Neuron (in vitro differentiated cells): Measurements from ENCODE around the gene MKLN1.

Experiments
- H2AFZ ChIP-seq: one replicate; pipeline ENCODE4 v1.6.1; 2013; ENCODE audit warnings: low read depth, mild to moderate bottlenecking, inconsistent platforms, low read length, moderate library complexity
- H3K27me3 ChIP-seq: one replicate; pipeline ENCODE4 v1.6.1; 2013; ENCODE audit warnings: low read length; ENCODE audit not compliant: insufficient read depth
- H3K36me3 ChIP-seq: one replicate; pipeline ENCODE4 v1.6.1; 2013; ENCODE audit warnings: low read length; ENCODE audit not compliant: insufficient read depth
- H3K4me1 ChIP-seq: one replicate; pipeline ENCODE4 v1.6.1; 2013; ENCODE audit warnings: low read length; ENCODE audit not compliant: insufficient read depth
- H3K4me3 ChIP-seq: 2 replicates; pipeline ENCODE4 v1.5.1; 2013; ENCODE audit warnings: mild to moderate bottlenecking, low read length, moderate library complexity
- H3K9me3 ChIP-seq: one replicate; pipeline ENCODE4 v1.6.1; 2013; ENCODE audit warnings: low read length

MKLN1 gene

GRCh38 chr7:131342864-131343442 lies 15.3 kb downstream of the MKLN1 start:
- Histone ChIP-seq H3K36me3 (peaks cover 6% of the 10 kb centered on the region), H3K4me1 (peaks cover 8% of the 10 kb centered on the region), H3K9me3 (peaks cover 8% of the 10 kb centered on the region), H3K27me3 (no peaks in the 10 kb centered on the region), H3K4me3 (no peak overlapping the region), H2AFZ (no peak overlapping the region)

- Histone ChIP-seq H3K9me3 (no peaks in the 10 kb centered on the region), H3K4me3 (no peak overlapping the region), H3K36me3 (peaks cover 3% of the 10 kb centered on the region), H3K27me3 (no peaks in the 10 kb centered on the region), H2AFZ (no peak overlapping the region), H3K4me1 (peaks cover 8% of the 10 kb centered on the region)
Observed at GRCh38 chr7:131346885-131347592, 19.4 kb downstream of the MKLN1 start.

- Histone ChIP-seq H3K9me3 (peaks cover 3% of the 10 kb centered on the region), H3K27me3 (no peaks in the 10 kb centered on the region), H3K36me3 (no peaks in the 10 kb centered on the region), H2AFZ (no peak overlapping the region), H3K4me3 (no peak overlapping the region), H3K4me1 (peaks cover 18% of the 10 kb centered on the region)
Observed at GRCh38 chr7:131352032-131352431, 24.4 kb downstream of the MKLN1 start.

- H3K4me1 ChIP-seq: peaks cover 11% of the 10 kb centered on the region
- H2AFZ ChIP-seq: no peak overlapping the region
- H3K27me3 ChIP-seq: no peaks in the 10 kb centered on the region
- no peaks in the 10 kb centered on the region for H3K36me3 ChIP-seq
- H3K9me3 ChIP-seq: peaks cover 4% of the 10 kb centered on the region
- no peak overlapping the region for H3K4me3 ChIP-seq
Observed at GRCh38 chr7:131354390-131354789, 26.7 kb downstream of the MKLN1 start.

- no peaks in the 10 kb centered on the region for H3K36me3 ChIP-seq
- peaks cover 11% of the 10 kb centered on the region for H3K4me1 ChIP-seq
- H3K27me3 ChIP-seq: no peaks in the 10 kb centered on the region
- no peak overlapping the region for H2AFZ ChIP-seq
- peaks cover 4% of the 10 kb centered on the region for H3K9me3 ChIP-seq
- no peak overlapping the region for H3K4me3 ChIP-seq
Observed at GRCh38 chr7:131355917-131356777, 28.5 kb downstream of the MKLN1 start.

GRCh38 chr7:131357282-131357880 lies 29.7 kb downstream of the MKLN1 start:
- Histone ChIP-seq H3K4me3 (no peak overlapping the region), H2AFZ (no peak overlapping the region), H3K27me3 (no peaks in the 10 kb centered on the region), H3K36me3 (no peaks in the 10 kb centered on the region), H3K9me3 (peaks cover 6% of the 10 kb centered on the region), H3K4me1 (peaks cover 7% of the 10 kb centered on the region)

GRCh38 chr7:131358636-131359035 lies 31.0 kb downstream of the MKLN1 start:
- H3K4me3 ChIP-seq: no peak overlapping the region

GRCh38 chr7:131359136-131359776 lies 31.6 kb downstream of the MKLN1 start:
- H3K4me3 ChIP-seq: no peak overlapping the region
- H2AFZ ChIP-seq: no peak overlapping the region
- no peaks in the 10 kb centered on the region for H3K27me3 ChIP-seq
- peaks cover 6% of the 10 kb centered on the region for H3K9me3 ChIP-seq
- no peaks in the 10 kb centered on the region for H3K4me1 ChIP-seq
- no peaks in the 10 kb centered on the region for H3K36me3 ChIP-seq

More at GRCh38 chr7:131358636-131359035, 31.0 kb downstream of the MKLN1 start:
- Histone ChIP-seq H3K9me3 (peaks cover 6% of the 10 kb centered on the region), H3K4me1 (no peaks in the 10 kb centered on the region), H3K27me3 (no peaks in the 10 kb centered on the region), H3K36me3 (no peaks in the 10 kb centered on the region), H2AFZ (no peak overlapping the region)

- H3K36me3 ChIP-seq: no peaks in the 10 kb centered on the region
- H3K9me3 ChIP-seq: peaks cover 7% of the 10 kb centered on the region
- no peaks in the 10 kb centered on the region for H3K4me1 ChIP-seq
- no peaks in the 10 kb centered on the region for H3K27me3 ChIP-seq
- H3K4me3 ChIP-seq: no peak overlapping the region
- H2AFZ ChIP-seq: no peak overlapping the region
Observed at GRCh38 chr7:131363719-131364118, 36.0 kb downstream of the MKLN1 start.

- Histone ChIP-seq H3K27me3 (no peaks in the 10 kb centered on the region), H3K4me3 (no peak overlapping the region), H2AFZ (no peak overlapping the region), H3K9me3 (peaks cover 7% of the 10 kb centered on the region), H3K4me1 (no peaks in the 10 kb centered on the region), H3K36me3 (no peaks in the 10 kb centered on the region)
Observed at GRCh38 chr7:131364767-131365344, 37.2 kb downstream of the MKLN1 start.

- peaks cover 8% of the 10 kb centered on the region for H3K9me3 ChIP-seq
- H3K4me1 ChIP-seq: no peaks in the 10 kb centered on the region
- no peaks in the 10 kb centered on the region for H3K36me3 ChIP-seq
- H3K4me3 ChIP-seq: no peak overlapping the region
- no peaks in the 10 kb centered on the region for H3K27me3 ChIP-seq
- no peak overlapping the region for H2AFZ ChIP-seq
Observed at GRCh38 chr7:131365838-131366237, 38.2 kb downstream of the MKLN1 start.

GRCh38 chr7:131369354-131369753 lies 41.7 kb downstream of the MKLN1 start:
- Histone ChIP-seq H3K27me3 (no peaks in the 10 kb centered on the region), H3K4me3 (no peak overlapping the region), H3K4me1 (no peaks in the 10 kb centered on the region), H3K9me3 (peaks cover 7% of the 10 kb centered on the region), H3K36me3 (no peaks in the 10 kb centered on the region), H2AFZ (no peak overlapping the region)
